GM21723 (cell line): ENCODE measurements around the gene MFSD6L.

Experiments
- ATAC-seq: cut with Tn5 transposase; IDR thresholded peaks from one replicate; pipeline ENCODE4 v1.9.1; 2021; ENCODE audit warnings: mild to moderate bottlenecking, moderate library complexity; ENCODE audit not compliant: unreplicated experiment

Gene MFSD6L

DNA sequence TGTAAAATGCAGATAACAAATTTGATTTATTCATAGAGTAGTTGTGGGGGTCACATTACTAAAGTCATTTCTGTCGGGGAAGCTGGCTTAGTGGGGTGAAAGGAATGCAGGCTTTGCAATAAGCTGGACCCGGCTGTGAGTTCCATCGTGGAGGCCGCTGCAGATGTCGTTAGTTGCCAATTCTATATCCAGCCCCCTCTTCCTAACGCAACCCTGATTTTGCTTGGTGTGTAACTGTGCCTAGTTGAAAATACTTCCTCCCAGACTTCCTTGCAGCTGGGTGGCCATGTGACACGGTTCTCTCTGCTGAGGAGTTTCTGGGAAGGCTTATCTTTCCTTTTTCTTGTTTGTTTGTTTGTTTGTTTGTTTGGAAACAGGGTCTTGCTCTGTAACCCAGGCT, 4.5 kb downstream of the MFSD6L start:
- ATAC-seq: no peak

DNA sequence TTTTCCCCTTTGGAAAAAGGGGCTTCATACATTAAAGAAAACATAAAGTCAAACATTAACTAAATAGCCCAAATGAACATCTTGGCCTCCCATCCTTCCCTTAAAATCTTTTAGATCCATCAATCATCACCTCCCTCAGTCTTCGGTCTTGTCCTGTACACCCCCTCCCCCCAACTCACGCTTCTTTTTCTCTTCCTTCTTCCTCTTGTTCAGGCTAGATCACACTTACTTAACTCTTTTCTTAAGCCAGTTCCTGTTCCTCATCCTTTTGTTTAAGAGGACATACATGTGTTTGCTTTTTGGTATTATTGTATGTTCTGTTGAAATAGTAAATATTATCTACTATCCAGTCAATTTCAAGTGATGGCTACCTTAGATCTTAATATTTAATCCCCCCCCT, 5.5 kb downstream of the MFSD6L start:
- no peak for ATAC-seq

DNA sequence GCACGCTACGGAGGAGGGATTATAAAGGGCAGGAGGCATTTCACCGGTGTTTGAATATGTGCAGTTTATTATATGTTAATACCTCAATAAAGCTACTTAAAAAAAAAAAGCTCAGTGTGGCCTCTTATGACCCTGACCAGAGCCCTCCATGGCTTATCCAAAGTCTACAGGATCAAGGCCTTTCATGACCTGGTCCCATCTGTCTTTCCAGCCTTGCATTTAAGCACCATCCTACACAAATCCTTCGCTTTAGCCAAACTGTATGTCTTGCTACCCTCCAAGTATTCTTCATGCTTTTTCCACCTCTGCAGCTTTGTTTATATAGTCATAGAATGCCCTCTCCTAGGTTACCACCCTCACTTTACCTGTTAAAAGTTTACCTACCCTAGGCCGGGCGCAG, 6.5 kb downstream of the MFSD6L start:
- ATAC-seq: no peak

- no peak for ATAC-seq
Observed at GRCh38 chr17:8791910-8792270, 7.3 kb downstream of the MFSD6L start.

DNA sequence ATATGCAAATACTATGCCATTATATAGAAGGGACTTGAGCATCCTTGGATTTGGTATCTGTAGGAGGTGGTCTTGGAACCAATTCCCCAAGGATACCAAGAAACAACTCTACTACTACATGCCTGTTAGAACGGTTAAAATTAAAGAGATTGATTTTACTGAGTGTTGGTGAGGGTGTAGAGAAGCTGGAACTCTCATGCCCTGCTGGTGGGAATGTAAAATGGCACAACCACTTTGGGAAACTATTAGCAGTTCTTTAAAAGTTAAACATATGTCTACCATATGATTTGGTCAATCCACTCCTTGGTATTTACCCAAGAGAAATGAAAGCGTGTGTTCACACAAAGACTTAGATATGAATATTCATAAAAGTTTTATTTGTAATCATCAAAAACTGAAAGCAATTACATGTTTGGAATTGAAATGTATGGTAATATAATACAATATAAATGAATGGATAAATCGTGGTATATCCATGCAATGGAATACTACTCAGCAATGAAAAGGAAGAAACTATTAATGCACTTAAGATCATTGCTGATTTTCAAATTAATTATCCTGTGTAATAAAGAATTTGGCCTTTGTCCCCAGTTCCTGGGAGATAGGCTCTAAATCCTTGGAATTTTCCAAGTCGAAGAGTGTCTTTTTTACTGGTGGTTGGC, 7.8 kb downstream of the MFSD6L start:
- ATAC-seq: no peak

GRCh38 chr17:8789743-8790142, 9.4 kb downstream of the MFSD6L start:
- ATAC-seq: no peak

DNA sequence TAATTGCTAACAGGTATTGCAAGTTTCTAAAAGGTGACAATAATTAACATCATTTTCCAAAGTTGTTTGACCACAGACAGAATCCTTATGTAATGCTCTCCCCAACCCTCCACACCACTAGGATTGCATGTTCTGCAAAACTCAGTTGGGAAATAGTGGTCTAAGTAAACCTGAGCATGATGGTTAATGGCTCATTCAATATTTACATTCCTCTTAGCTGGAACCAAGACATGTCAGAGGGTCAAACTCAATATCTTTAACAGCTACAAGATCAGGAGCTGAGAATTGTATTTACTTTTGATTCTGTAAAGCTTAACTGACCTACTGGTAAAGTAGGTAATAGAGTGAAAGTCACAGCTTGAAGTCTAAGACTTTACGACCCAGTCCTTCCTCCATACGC, 10.2 kb downstream of the MFSD6L start:
- no peak for ATAC-seq

DNA sequence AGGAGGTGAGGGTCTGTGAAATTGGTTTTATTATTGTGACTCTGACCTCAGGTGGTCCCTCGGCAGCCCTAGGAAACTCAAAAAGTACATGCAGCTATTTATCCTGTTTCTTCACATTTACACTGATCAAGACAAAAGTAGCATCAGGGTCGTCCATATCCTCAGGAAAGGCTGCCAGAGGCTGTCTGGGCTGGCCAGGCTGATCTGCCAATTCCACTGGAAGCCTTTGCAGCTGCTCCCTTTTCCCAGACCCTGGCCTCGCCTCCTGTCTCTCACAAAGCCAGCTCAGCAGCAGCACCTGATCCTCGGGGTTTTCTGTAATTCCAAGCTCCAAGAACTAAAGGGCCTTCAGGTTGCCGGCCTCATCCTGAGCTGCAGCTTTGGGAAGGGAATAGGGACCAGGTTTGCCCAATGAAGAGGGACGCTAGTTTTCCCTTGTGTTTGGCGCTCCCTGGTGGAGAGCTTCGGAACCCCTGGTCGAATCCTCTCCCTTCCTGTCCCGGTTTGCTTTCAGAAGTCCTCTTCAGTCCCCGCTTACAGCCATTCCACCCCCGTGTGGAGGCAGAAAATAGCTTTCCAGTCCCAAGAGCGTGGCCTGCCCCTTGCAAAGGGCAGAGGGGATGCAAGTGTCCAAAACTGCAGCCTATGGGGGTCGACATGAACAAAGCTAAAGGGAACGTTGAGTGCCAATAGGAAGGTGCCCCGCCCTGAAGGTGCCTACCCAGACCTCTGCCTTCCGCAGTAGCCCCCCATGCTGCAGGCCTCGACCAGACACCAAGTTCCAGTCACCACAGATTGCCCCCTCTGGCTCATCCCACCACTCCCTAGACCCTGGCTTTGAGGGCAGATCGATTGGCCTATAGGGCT, 13.4 kb downstream of the MFSD6L start:
- ATAC-seq: no peak

- ATAC-seq: no peak
Observed at GRCh38 chr17:8782176-8782575, 17.0 kb downstream of the MFSD6L start.

DNA sequence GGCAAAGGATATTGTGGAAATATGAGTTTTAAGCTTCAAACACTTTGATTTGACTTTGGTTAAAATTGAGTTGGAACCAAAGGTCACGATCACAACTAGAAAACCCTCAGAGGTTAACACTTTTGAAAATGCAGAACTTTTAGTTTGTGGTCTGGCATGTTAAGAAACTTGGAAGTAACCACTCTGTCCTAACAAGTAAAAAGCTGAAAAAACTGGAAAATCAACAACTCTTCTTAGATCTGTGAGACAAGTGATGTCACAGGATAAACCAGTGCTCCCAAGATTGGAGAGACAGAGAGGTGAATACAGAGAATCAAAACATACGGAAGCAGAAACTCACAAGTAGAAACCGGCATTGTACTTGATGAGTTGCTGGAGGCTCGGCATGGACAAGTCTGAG, 17.4 kb downstream of the MFSD6L start:
- no peak for ATAC-seq

- no peak for ATAC-seq
Observed at GRCh38 chr17:8776881-8777280, 22.3 kb downstream of the MFSD6L start.

GRCh38 chr17:8776248-8776647, 22.9 kb downstream of the MFSD6L start:
- ATAC-seq: no peak

DNA sequence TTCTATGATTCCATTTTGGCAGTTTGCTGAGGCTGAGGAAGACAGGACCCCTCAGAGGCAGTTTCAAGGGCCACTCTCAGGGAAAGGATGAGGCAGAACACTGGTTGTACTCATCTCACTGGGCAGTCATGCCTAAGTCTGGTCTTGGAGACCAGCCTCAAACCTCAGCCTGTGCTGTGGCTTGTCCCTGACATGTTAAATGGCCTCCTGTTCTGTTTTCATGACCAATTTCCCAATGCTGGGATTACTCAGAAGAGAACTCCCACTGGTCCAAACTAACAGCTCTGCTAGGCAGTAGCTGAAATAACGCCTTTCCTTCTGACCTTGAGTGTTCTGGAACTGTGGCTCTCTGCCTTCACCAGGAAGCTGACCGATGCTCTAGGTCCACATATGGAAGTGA, 32.4 kb downstream of the MFSD6L start:
- ATAC-seq: no peak

DNA sequence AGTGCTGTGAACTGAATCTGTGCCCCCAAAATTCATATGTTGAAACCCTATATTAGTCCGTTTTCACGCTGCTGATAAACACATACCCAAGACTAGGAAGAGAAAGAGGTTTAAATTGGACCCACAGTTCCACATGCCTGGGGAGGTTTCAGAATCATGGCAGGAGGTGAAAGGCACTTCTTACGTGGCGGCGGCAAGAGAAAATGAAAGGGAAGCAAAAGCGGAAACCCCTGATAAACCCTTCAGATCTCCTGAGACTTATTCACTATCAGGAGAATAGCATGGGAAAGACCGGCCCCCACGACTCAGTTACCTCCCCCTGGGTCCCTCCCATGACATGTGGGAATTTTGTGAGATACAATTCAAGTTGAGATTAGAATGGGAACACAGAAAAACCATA, 37.2 kb downstream of the MFSD6L start:
- no peak for ATAC-seq

- no peak for ATAC-seq
Observed at GRCh38 chr17:8758137-8758596, 41.0 kb downstream of the MFSD6L start, which contains the start of gene SPDYE4. TSS of gene SPDYE4 (minus strand) at chr17:8758546. CDS start at chr17:8758382, 164 bp downstream.

DNA sequence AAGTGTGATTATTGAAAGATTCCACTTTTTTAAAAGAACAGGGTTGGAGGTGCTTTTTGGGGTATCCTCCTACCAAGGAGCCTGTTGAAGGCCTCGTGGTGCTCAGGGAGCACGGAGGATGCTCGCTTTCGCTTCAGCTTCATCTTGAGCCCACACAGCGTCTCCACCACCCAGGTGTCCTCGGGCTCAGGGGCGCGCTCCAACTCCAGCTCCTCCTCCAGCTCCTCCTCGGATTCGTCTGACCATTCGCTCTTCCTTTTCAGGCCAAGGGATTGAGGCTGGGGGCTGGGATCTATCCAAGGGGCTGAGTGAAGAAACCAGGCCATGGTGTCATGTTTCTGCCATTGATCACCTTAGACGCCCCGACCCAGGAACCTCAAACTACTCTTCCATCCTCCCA, 42.0 kb downstream of the MFSD6L start:
- no peak for ATAC-seq

- ATAC-seq: no peak
Observed at GRCh38 chr17:8755590-8756255, 43.4 kb downstream of the MFSD6L start.

DNA sequence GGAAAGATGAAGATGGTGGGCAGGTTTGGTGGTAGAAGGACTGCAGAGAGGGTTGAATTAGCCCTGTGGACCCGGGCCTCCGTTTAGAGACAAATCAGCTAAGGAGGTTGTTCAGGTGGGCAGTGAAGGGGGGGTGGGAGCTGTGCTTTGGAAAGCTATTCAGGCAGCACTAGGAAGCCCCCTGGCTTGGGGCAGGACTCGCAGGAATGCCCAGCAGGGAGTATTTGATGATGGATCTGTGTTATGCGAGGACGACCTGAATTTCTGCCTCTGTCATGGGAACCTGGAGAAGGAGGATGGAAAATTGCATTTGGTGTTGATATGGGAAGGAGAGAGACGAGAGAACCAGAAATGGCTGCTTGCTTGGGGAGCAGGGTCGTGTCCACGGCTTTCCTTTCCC, 44.3 kb downstream of the MFSD6L start:
- ATAC-seq: no peak

- ATAC-seq: no peak
Observed at GRCh38 chr17:8753976-8754440, 45.2 kb downstream of the MFSD6L start.

- no peak for ATAC-seq
Observed at GRCh38 chr17:8753136-8753975, 45.8 kb downstream of the MFSD6L start.

- no peak for ATAC-seq
Observed at GRCh38 chr17:8749616-8750015, 49.5 kb downstream of the MFSD6L start.
